K562 (cell line): ENCODE results near the gene SCARB2. TPM values are rescaled to one million over a fixed set of nuclear protein-coding genes. Genes with fewer than 3 reads are reported as not detected.

Source experiments
- ETV6 ChIP-seq, 3 experiments: fragments of 150-350 bp in 1 of 3; sonication (generic) in 1 of 3; formaldehyde crosslinking in 1 of 3; IDR thresholded peaks; 2 replicates each; pipeline versions ENCODE4 v1.6.1 to v1.8.0; 2014 to 2022; ENCODE audit warnings: borderline replicate concordance in 2 of 3, low read depth in 2 of 3, antibody characterized with exemption in 1 of 3, low read length in 1 of 3, mild to moderate bottlenecking in 1 of 3, missing genetic modification reagents in 1 of 3
- GABPA ChIP-seq: fragments of 200-800 bp; sonication (Bioruptor generic); conservative IDR thresholded peaks from 2 replicates; pipeline ENCODE4 v1.6.1; 2016; ENCODE audit warnings: low read depth, missing genetic modification characterization, missing compliant biosample characterization
- HDAC1 ChIP-seq, 2 experiments: fragments of 450-650 bp; IDR thresholded peaks; 2 replicates each; pipeline ENCODE4 v1.6.1; 2016 to 2017; ENCODE audit warnings: inconsistent platforms in 1 of 2, mild to moderate bottlenecking in 1 of 2, moderate library complexity in 1 of 2
- HMGN3 ChIP-seq: IDR thresholded peaks from 2 replicates; pipeline ENCODE4 v1.6.1; 2011; ENCODE audit warnings: borderline replicate concordance, low read depth, mild to moderate bottlenecking, mixed read lengths, low read length; ENCODE audit not compliant: insufficient read length; ENCODE audit errors: extremely low read depth
- MCM7 ChIP-seq, 2 experiments: fragments of 450-650 bp; IDR thresholded peaks; 2 replicates each; pipeline ENCODE4 v1.6.1; 2016 to 2018
- RCOR1 ChIP-seq, 2 experiments: IDR thresholded peaks; 2 replicates each; pipeline ENCODE4 v1.6.1; 2012; ENCODE audit warnings: low read depth in 2 of 2, low read length in 2 of 2, borderline replicate concordance in 1 of 2, improper control_type of control experiment in 1 of 2
- SNAPC5 ChIP-seq: fragments of 250-450 bp; sonication (Bioruptor Pico); IDR thresholded peaks from 2 replicates; pipeline ENCODE4 v1.8.0; 2021; ENCODE audit warnings: moderate library complexity, mild to moderate bottlenecking, inconsistent platforms
- SRSF3 ChIP-seq: fragments of 200-400 bp; formaldehyde crosslinking; IDR thresholded peaks from 2 replicates; pipeline ENCODE4 v1.6.1; 2016; ENCODE audit warnings: mild to moderate bottlenecking, low read length, moderate library complexity; ENCODE audit not compliant: insufficient read depth
- polyA plus RNA-seq, 8 experiments: library from polyadenylated mRNA; depleted of rRNA in 4 of 8; stranded (reverse) in 5 of 8; unstranded in 3 of 8; fragments of >200 nt; fragmentation: Nextera tagmentation in 2 of 8; fragmentation: Illumina TruSeq in 1 of 8; extraction: Ambion mirVana in 2 of 8; extraction: Trizol in 1 of 8; gene quantifications; 2 replicates each; pipeline versions ENCODE4 v1.2.1 to v1.2.3, GENCODE V29; 2011 to 2014; ENCODE audit warnings: inconsistent platforms in 1 of 8, missing spikeins in 1 of 8
- total RNA-seq, 7 experiments: library from RNA; depleted of rRNA in 6 of 7; stranded (reverse); fragments of >200 nt in 6 of 7; fragmentation: Illumina TruSeq in 2 of 7; extraction: Trizol in 2 of 7; gene quantifications; 2 replicates each; pipeline versions ENCODE4 v1.2.1 to v1.2.3, GENCODE V29; 2011 to 2021; ENCODE audit warnings: low replicate concordance in 1 of 7
- TF ChIP-seq, protein P1 (sequence below): conservative IDR thresholded peaks from 2 replicates; pipeline ENCODE4 v1.6.1; 2011; ENCODE audit warnings: low read depth, mild to moderate bottlenecking, low read length; ENCODE audit not compliant: control insufficient read depth
- TF ChIP-seq, protein P2 (sequence below): fragments of 200-400 bp; formaldehyde crosslinking; IDR thresholded peaks from 2 replicates; pipeline ENCODE4 v1.6.1; 2017; ENCODE audit warnings: mild to moderate bottlenecking, low read depth, low read length, moderate library complexity
- TF ChIP-seq, protein P3 (sequence below), 2 experiments: fragments of 450-650 bp; IDR thresholded peaks; 2 replicates each; pipeline ENCODE4 v1.6.1; 2016; ENCODE audit warnings: mild to moderate bottlenecking in 2 of 2, borderline replicate concordance in 1 of 2, low read depth in 1 of 2, moderate library complexity in 1 of 2

SCARB2 gene
- total and polyA plus RNA-seq, 9 of the 15 experiments (the other 6 are each of a cell fraction or from before 2014, with no cell fraction given): 6.1 to 25.8 (median 17.8) TPM

GRCh38 chr4:76198411-76199237, 15.0 kb downstream of the SCARB2 start (continued):
- TF ChIP-seq, protein P1, sequence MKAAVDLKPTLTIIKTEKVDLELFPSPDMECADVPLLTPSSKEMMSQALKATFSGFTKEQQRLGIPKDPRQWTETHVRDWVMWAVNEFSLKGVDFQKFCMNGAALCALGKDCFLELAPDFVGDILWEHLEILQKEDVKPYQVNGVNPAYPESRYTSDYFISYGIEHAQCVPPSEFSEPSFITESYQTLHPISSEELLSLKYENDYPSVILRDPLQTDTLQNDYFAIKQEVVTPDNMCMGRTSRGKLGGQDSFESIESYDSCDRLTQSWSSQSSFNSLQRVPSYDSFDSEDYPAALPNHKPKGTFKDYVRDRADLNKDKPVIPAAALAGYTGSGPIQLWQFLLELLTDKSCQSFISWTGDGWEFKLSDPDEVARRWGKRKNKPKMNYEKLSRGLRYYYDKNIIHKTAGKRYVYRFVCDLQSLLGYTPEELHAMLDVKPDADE: no peak
- TF ChIP-seq SRSF3: no peak
- TF ChIP-seq, protein P2, sequence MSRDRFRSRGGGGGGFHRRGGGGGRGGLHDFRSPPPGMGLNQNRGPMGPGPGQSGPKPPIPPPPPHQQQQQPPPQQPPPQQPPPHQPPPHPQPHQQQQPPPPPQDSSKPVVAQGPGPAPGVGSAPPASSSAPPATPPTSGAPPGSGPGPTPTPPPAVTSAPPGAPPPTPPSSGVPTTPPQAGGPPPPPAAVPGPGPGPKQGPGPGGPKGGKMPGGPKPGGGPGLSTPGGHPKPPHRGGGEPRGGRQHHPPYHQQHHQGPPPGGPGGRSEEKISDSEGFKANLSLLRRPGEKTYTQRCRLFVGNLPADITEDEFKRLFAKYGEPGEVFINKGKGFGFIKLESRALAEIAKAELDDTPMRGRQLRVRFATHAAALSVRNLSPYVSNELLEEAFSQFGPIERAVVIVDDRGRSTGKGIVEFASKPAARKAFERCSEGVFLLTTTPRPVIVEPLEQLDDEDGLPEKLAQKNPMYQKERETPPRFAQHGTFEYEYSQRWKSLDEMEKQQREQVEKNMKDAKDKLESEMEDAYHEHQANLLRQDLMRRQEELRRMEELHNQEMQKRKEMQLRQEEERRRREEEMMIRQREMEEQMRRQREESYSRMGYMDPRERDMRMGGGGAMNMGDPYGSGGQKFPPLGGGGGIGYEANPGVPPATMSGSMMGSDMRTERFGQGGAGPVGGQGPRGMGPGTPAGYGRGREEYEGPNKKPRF: no peak
- no peak for TF ChIP-seq ETV6 (IDR thresholded peaks at IDR 0.05; ENCODE audit: borderline replicate concordance in 1 of 2, low read depth in 2 of 2, low read length in 1 of 2)
- no peak for TF ChIP-seq ETV6 (CRISPR knock-in tag; IDR thresholded peaks at IDR 0.05; ENCODE audit: borderline replicate concordance)
- no peak for TF ChIP-seq RCOR1 (IDR thresholded peaks at IDR 0.05; ENCODE audit: borderline replicate concordance in 1 of 2, low read depth in 2 of 2, low read length in 2 of 2)
- TF ChIP-seq HMGN3: no peak
- TF ChIP-seq MCM7 (IDR thresholded peaks at IDR 0.05): no peak
- TF ChIP-seq, protein P3, sequence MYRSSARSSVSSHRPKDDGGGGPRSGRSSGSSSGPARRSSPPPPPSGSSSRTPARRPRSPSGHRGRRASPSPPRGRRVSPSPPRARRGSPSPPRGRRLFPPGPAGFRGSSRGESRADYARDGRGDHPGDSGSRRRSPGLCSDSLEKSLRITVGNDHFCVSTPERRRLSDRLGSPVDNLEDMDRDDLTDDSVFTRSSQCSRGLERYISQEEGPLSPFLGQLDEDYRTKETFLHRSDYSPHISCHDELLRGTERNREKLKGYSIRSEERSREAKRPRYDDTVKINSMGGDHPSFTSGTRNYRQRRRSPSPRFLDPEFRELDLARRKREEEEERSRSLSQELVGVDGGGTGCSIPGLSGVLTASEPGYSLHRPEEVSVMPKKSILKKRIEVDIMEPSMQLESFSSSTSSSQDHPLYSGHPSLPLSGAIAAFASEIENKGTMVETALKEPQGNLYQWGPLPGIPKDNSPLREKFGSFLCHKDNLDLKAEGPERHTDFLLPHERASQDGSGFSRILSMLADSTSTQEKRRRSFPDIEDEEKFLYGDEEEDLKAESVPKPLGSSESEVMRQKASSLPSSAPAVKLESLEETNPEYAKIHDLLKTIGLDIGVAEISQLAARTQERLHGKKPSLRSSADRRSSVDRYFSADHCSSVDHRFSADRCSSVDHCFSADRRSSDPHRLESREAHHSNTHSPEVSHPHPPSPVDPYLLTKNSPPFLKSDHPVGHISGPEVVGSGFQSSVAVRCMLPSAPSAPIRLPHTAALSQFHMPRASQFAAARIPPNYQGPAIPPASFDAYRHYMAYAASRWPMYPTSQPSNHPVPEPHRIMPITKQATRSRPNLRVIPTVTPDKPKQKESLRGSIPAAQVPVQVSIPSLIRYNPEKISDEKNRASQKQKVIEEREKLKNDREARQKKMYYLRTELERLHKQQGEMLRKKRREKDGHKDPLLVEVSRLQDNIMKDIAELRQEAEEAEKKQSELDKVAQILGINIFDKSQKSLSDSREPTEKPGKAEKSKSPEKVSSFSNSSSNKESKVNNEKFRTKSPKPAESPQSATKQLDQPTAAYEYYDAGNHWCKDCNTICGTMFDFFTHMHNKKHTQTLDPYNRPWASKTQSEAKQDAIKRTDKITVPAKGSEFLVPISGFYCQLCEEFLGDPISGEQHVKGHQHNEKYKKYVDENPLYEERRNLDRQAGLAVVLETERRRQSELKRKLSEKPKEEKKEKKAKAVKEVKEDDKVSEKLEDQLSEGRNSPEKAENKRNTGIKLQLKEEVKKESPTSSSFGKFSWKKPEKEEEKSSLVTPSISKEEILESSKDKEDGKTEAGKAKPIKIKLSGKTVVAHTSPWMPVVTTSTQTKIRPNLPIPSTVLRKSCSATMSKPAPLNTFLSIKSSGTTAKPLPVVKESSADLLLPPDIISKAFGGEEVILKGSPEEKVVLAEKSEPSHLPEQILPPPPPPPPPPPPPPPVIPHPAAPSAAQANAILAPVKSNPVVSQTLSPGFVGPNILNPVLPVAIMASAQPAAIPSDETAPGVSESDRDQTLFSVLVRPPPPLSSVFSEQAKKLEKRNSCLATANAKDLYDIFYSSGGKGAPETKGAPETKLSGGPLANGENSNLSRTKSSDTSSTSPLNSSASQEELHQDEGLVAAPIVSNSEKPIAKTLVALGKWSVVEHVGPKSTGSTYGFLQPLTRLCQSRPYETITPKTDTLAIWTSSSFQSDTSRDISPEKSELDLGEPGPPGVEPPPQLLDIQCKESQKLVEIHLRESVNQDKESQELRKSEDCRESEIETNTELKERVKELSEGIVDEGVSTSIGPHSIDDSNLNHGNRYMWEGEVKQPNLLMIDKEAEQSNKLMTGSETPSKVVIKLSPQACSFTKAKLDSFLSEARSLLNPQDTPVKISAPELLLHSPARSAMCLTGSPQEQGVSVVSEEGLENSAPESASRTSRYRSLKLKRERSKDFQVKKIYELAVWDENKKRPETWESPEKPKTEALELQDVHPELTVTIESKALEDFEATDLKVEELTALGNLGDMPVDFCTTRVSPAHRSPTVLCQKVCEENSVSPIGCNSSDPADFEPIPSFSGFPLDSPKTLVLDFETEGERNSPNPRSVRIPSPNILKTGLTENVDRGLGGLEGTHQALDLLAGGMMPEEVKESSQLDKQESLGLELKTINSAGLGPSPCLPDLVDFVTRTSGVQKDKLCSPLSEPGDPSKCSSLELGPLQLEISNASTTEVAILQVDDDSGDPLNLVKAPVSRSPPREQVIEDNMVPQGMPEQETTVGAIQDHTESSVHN (IDR thresholded peaks at IDR 0.05; ENCODE audit: borderline replicate concordance in 1 of 2, low read depth in 1 of 2): peak in 1 of 2 experiments; percentile 71; a peak in 1 of 4 replicates
- TF ChIP-seq HDAC1 (IDR thresholded peaks at IDR 0.05): peak in 1 of 2 experiments; percentile 77; a peak in 2 of 4 replicates
- no peak for TF ChIP-seq GABPA (tag)
- TF ChIP-seq SNAPC5: no peak
